Measurements from ENCODE around the gene RRP7A.

DNA sequence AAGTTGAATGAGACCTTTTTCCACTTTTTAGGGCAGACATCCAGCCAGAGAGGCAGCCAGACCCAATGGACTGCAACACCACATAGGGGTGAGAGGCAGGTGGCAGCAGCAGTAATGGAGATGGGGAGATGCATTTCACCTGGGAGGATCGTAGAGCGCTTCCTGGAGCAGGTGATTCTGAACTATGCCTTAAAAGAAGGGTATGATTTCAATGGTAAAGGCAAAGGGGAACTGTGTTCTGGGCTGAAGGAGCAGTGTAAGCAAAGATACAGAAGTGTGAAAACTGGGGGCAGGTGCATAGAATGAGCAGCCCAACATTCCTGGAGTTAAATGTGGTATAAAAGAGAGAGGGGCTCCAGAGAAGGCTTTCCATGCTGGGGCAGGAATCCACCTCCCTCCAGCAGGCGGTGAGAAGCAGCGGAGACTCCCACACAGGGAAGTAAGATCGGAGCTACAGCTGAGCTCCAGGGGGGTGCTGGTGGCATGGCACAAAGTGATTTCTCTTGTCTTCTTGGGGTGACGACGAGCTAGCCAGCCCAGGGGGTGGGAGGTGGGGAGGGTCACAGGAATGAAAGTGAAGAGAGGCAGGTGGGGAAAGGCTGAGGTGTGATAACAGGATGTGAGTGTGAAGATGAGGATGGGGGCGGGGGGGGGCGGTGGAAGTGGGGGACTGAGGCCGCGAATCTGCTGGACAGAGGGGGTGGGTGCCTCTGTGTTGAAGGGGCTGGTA, 29.9 kb upstream of the RRP7A start:
- TF ChIP-seq, protein P1, sequence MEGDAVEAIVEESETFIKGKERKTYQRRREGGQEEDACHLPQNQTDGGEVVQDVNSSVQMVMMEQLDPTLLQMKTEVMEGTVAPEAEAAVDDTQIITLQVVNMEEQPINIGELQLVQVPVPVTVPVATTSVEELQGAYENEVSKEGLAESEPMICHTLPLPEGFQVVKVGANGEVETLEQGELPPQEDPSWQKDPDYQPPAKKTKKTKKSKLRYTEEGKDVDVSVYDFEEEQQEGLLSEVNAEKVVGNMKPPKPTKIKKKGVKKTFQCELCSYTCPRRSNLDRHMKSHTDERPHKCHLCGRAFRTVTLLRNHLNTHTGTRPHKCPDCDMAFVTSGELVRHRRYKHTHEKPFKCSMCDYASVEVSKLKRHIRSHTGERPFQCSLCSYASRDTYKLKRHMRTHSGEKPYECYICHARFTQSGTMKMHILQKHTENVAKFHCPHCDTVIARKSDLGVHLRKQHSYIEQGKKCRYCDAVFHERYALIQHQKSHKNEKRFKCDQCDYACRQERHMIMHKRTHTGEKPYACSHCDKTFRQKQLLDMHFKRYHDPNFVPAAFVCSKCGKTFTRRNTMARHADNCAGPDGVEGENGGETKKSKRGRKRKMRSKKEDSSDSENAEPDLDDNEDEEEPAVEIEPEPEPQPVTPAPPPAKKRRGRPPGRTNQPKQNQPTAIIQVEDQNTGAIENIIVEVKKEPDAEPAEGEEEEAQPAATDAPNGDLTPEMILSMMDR (IDR thresholded peaks at IDR 0.05): no peak
- no peak for TF ChIP-seq POLR2A (IDR thresholded peaks at IDR 0.05)
